ENCODE results near the gene RAP1GAP2.

The RAP1GAP2 gene

DNA sequence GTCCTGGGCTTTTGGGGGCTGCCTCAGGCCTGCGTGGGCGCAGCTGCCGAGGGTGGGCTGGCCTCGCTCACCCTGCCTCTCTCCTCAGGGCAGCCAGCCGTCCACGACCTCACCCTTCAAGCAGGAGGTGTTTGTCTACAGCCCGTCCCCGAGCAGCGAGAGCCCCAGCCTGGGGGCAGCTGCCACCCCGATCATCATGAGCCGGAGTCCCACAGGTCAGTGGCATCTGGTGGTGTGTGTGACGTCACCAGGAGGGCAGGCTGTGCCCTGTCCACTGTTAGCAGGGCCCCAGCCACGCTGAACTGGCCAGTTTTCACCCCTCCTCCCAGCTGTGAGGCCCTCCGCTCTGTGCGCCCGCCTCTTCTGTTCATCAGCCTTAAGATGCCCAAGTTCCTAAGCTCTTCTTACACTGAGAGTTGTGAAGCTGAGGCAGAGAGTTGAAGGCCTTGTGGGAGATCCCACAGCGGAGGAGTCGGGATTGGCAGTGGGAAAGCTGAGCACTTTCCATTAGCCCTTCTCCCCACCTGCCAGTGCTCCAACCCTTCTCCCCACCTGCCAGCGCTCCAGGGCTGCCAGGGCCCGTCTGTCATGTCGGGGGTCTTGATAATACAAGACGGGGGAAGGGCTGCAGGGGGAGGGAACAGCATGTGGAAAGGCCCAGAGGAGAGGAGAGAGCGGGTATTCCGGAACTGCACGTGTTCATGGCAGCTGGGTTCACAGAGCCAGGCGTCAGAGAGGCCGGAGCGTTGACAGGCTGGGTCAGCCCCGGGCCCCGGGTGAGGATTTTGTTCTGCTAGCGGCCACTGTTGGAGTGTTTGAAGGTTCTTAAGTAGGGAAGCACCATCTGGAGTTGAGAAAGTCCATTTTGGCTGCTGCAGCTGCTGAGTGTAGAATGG is 230.9 kb downstream of the RAP1GAP2 start:
- no peaks in the 10 kb centered on the region; the same call in 1 of the 2 replicates for H3K36me3 ChIP-seq (ENCODE audit: insufficient read depth, low read length)
- no peak overlapping the region for H3K4me3 ChIP-seq (ENCODE audit: low read depth, low read length, poor library complexity, severe bottlenecking)
- H4K20me1 ChIP-seq (ENCODE audit: insufficient read depth, low read length) = no peaks in the 10 kb centered on the region
- H2AFZ ChIP-seq (ENCODE audit: low read length) = no peak overlapping the region
- TF ChIP-seq, protein P1, sequence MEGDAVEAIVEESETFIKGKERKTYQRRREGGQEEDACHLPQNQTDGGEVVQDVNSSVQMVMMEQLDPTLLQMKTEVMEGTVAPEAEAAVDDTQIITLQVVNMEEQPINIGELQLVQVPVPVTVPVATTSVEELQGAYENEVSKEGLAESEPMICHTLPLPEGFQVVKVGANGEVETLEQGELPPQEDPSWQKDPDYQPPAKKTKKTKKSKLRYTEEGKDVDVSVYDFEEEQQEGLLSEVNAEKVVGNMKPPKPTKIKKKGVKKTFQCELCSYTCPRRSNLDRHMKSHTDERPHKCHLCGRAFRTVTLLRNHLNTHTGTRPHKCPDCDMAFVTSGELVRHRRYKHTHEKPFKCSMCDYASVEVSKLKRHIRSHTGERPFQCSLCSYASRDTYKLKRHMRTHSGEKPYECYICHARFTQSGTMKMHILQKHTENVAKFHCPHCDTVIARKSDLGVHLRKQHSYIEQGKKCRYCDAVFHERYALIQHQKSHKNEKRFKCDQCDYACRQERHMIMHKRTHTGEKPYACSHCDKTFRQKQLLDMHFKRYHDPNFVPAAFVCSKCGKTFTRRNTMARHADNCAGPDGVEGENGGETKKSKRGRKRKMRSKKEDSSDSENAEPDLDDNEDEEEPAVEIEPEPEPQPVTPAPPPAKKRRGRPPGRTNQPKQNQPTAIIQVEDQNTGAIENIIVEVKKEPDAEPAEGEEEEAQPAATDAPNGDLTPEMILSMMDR (IDR thresholded peaks at IDR 0.05; ENCODE audit: low read length) = no peak
- TF ChIP-seq EZH2 (IDR thresholded peaks at IDR 0.05; ENCODE audit: borderline replicate concordance, low read length) = no peak
- H3K4me2 ChIP-seq (ENCODE audit: low read length) = no peak overlapping the region
- H3K9me2 ChIP-seq (ENCODE audit: low read depth, low read length) = no peaks in the 10 kb centered on the region
- H3K27me3 ChIP-seq (ENCODE audit: insufficient read depth, low read length) = peaks cover 4% of the 10 kb centered on the region; the same call in 1 of the 2 replicates
- no peak overlapping the region for H3K27ac ChIP-seq (ENCODE audit: low read depth, low read length, poor library complexity, severe bottlenecking)
- no peak overlapping the region for H3K9ac ChIP-seq (ENCODE audit: low read length)
- H3F3A ChIP-seq (ENCODE audit: insufficient read depth, low read length) = no peaks in the 10 kb centered on the region
- H3K9me3 ChIP-seq (ENCODE audit: low read length) = no peaks in the 10 kb centered on the region
- no peaks in the 10 kb centered on the region for H3K4me1 ChIP-seq (ENCODE audit: insufficient read depth, low read length, severe bottlenecking)
- H3K79me2 ChIP-seq (ENCODE audit: insufficient read depth, low read length) = no peaks in the 10 kb centered on the region

DNA sequence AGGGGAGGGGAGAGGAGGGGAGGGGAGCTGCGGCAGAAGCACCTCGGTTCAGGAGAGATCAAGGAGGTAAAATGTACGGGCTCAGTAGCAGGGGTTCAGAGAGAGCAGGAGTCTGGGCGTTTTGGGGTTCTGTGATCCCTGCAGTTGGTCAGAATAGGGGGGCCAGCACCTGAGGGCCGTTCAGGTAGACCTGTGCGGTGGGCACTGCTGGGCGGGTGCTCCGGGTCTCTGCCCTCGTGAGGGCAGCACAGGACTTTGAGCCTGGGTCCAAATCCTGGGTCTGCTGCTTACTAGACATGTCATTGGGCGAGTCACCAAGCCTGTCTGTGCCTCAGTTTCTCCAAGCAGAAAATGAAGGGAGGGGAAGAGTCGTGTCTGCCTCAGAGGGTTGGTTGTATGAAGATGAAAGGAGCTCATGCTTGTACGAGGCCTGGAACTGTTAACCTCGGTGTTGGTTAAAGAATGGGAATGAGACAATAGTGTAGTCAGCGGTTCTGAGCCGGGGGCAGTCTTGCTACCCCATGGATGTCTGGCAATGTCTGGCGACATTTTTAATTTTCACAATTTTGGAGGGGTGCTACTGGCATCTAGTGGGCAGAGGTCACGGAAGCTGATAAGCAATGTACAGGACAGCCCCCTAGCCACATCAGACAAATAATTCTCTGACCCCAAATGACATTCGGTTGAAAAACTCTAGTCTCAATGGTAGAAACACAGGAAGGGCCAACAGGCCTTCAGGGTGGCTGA is 231.7 kb downstream of the RAP1GAP2 start:
- Histone ChIP-seq H3K9ac (ENCODE audit: low read length) (no peak overlapping the region), H3K27me3 (ENCODE audit: insufficient read depth, low read length) (peaks cover 3% of the 10 kb centered on the region; the same call in 1 of the 2 replicates), H4K20me1 (ENCODE audit: insufficient read depth, low read length) (no peaks in the 10 kb centered on the region), H3K4me1 (ENCODE audit: insufficient read depth, low read length, severe bottlenecking) (no peaks in the 10 kb centered on the region), H3F3A (ENCODE audit: insufficient read depth, low read length) (no peaks in the 10 kb centered on the region), H2AFZ (ENCODE audit: low read length) (no peak overlapping the region), H3K36me3 (ENCODE audit: insufficient read depth, low read length) (no peaks in the 10 kb centered on the region), H3K9me2 (ENCODE audit: low read depth, low read length) (no peaks in the 10 kb centered on the region), H3K4me3 (ENCODE audit: low read depth, low read length, poor library complexity, severe bottlenecking) (no peak overlapping the region), H3K27ac (ENCODE audit: low read depth, low read length, poor library complexity, severe bottlenecking) (no peak overlapping the region), H3K9me3 (ENCODE audit: low read length) (no peaks in the 10 kb centered on the region), H3K4me2 (ENCODE audit: low read length) (no peak overlapping the region), H3K79me2 (ENCODE audit: insufficient read depth, low read length) (no peaks in the 10 kb centered on the region)
- TF ChIP-seq, protein P1 (IDR thresholded peaks at IDR 0.05; ENCODE audit: low read length) = no peak
- TF ChIP-seq EZH2 (IDR thresholded peaks at IDR 0.05; ENCODE audit: borderline replicate concordance, low read length) = no peak

DNA sequence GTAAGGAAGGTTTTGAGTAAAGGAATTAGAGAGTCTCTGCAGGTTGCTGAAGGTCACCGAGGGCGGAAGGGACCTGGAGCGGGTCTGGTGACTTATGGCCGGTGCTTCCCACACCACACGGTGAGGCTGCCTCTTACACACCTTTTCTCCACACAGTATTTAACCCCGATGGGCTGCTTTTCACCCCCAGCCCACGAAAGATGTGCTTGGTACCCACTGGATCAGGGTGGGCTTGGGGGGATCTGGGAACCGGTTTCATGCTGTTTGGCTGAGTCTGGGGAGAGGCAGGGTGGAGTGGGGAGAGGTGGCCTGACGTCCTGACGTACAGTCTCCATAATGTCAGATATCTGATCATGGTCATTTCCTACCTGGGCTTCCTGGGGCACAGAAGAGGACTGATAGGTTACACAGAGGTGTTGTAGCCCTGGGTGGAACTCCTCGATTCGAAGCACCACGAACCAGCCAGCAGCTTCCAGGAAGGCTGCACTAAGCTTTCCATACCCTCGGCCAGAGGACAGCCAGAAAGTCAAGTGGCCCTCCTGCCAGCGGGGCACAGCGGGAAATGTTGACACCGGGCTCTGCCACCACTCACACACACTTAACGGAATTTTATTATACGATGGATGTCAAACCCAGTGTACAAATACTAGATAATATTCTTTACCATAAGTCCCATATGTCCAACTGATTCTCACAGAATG is 233.1 kb downstream of the RAP1GAP2 start:
- Histone ChIP-seq H3K79me2 (ENCODE audit: insufficient read depth, low read length) (no peaks in the 10 kb centered on the region), H3K9me2 (ENCODE audit: low read depth, low read length) (no peaks in the 10 kb centered on the region), H3K9me3 (ENCODE audit: low read length) (no peaks in the 10 kb centered on the region), H2AFZ (ENCODE audit: low read length) (no peak overlapping the region), H4K20me1 (ENCODE audit: insufficient read depth, low read length) (no peaks in the 10 kb centered on the region), H3K4me2 (ENCODE audit: low read length) (no peak overlapping the region), H3K36me3 (ENCODE audit: insufficient read depth, low read length) (no peaks in the 10 kb centered on the region), H3K27me3 (ENCODE audit: insufficient read depth, low read length) (no peaks in the 10 kb centered on the region; the same call in 1 of the 2 replicates), H3K27ac (ENCODE audit: low read depth, low read length, poor library complexity, severe bottlenecking) (no peak overlapping the region), H3F3A (ENCODE audit: insufficient read depth, low read length) (no peaks in the 10 kb centered on the region), H3K4me3 (ENCODE audit: low read depth, low read length, poor library complexity, severe bottlenecking) (no peak overlapping the region), H3K4me1 (ENCODE audit: insufficient read depth, low read length, severe bottlenecking) (no peaks in the 10 kb centered on the region), H3K9ac (ENCODE audit: low read length) (no peak overlapping the region)
- TF ChIP-seq EZH2 (IDR thresholded peaks at IDR 0.05; ENCODE audit: borderline replicate concordance, low read length) = no peak
- TF ChIP-seq, protein P1 (IDR thresholded peaks at IDR 0.05; ENCODE audit: low read length) = no peak

Data from OCI-LY1 (cell line).